Vagina (tissue), 2 donors: ENCODE results near the gene TNPO3.

Experiments
- POLR2A ChIP-seq, 2 donors: fragments of 450-650 bp; IDR thresholded peaks; one replicate each; pipeline ENCODE4 v1.6.1; 2017; ENCODE audit warnings: antibody characterized with exemption in 2 of 2, mild to moderate bottlenecking in 2 of 2, moderate library complexity in 2 of 2
- TF ChIP-seq, protein P1 (sequence below), 3 experiments: fragments of 450-650 bp in 2 of 3; fragments of 200-600 bp in 1 of 3; sonication (generic) in 1 of 3; IDR thresholded peaks; one replicate each; pipeline ENCODE4 v1.5.1; 2017 to 2019; ENCODE audit warnings: antibody characterized with exemption in 3 of 3, mild to moderate bottlenecking in 2 of 3, moderate library complexity in 2 of 3

- no peak for TF ChIP-seq POLR2A (IDR thresholded peaks at IDR 0.05)
- TF ChIP-seq, protein P1, sequence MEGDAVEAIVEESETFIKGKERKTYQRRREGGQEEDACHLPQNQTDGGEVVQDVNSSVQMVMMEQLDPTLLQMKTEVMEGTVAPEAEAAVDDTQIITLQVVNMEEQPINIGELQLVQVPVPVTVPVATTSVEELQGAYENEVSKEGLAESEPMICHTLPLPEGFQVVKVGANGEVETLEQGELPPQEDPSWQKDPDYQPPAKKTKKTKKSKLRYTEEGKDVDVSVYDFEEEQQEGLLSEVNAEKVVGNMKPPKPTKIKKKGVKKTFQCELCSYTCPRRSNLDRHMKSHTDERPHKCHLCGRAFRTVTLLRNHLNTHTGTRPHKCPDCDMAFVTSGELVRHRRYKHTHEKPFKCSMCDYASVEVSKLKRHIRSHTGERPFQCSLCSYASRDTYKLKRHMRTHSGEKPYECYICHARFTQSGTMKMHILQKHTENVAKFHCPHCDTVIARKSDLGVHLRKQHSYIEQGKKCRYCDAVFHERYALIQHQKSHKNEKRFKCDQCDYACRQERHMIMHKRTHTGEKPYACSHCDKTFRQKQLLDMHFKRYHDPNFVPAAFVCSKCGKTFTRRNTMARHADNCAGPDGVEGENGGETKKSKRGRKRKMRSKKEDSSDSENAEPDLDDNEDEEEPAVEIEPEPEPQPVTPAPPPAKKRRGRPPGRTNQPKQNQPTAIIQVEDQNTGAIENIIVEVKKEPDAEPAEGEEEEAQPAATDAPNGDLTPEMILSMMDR (IDR thresholded peaks at IDR 0.05), result no peak
These were observed 100.8 kb downstream of the TNPO3 start for GRCh38 chr7:128954150-128954549.
